GM18909 (cell line): Measurements from ENCODE around the gene BRIP1.
"Not testable (repeated sequence)": the region's sequence is repeated elsewhere in the genome, so short reads cannot be mapped to it uniquely, and the experiment has no call there.

Experiments
- ATAC-seq: cut with Tn5 transposase; IDR thresholded peaks from one replicate; pipeline ENCODE4 v1.9.1; 2021; ENCODE audit warnings: mild to moderate bottlenecking; ENCODE audit not compliant: unreplicated experiment, poor library complexity

The BRIP1 gene

GRCh38 chr17:61677150-61677811, 186.0 kb downstream of the BRIP1 start:
- not testable (repeated sequence) for ATAC-seq

- ATAC-seq: not testable (repeated sequence)
Measured at GRCh38 chr17:61676522-61676921, 186.8 kb downstream of the BRIP1 start.

- ATAC-seq: not testable (repeated sequence)
Measured at GRCh38 chr17:61674609-61675008, 188.7 kb downstream of the BRIP1 start.

- ATAC-seq: not testable (repeated sequence)
Measured at GRCh38 chr17:61673019-61673897, 190.1 kb downstream of the BRIP1 start.

DNA sequence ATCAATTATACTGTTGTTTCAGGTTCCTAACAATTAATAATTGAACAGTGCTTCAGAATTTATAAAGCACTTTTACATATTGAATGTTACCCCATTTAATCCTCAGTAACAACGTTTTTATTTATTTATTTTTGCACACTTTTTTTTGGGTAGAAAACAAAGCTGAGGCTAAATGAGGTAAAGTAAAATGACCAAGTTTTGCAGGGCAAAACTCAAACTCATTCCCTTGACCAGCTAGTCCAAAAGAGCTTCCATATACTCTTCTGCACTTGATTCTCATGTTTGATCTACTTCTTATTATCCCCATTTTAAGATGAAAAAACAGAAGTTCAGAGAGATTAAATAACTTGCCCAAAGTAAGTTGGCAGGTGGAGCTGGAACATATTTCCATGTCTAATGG, 191.2 kb downstream of the BRIP1 start:
- ATAC-seq: no peak

DNA sequence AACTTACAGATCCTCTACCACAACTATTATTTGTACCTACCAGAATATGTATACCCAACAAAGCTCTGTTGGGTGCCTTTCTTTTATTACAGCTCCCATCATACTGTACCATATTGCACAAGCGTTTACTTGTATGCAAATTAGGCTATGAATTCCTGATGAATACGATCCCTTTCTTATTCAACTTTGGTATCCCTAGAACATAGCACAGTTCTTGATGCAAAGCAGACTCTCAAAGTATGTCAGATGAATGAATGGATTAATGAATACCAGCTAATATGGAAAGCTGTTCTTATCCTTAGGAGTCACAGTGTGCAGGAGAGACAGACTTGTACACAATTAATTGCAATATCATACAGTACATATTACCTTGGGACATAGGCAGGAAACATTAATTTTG, 192.6 kb downstream of the BRIP1 start:
- no peak for ATAC-seq

GRCh38 chr17:61669522-61669921, 193.8 kb downstream of the BRIP1 start:
- ATAC-seq: no peak

DNA sequence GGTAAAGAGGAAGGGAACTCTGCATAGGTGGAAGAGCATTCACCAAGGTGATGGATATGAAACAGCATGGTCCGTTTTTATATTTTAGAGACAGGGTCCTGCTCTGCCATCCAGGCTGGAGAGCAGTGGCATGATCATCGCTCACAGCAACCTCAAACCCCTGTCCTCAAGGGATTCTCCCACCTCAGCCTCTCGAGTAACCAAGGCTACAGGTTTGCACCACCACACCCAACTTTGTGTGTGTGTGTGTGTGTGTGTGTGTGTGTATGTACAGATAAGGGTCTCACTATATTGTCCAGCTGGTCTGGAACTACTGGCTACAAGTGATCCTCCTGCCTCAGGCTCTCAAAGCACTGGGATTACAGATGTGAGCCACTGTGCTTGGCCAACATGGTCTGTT, 194.8 kb downstream of the BRIP1 start:
- ATAC-seq: no peak

DNA sequence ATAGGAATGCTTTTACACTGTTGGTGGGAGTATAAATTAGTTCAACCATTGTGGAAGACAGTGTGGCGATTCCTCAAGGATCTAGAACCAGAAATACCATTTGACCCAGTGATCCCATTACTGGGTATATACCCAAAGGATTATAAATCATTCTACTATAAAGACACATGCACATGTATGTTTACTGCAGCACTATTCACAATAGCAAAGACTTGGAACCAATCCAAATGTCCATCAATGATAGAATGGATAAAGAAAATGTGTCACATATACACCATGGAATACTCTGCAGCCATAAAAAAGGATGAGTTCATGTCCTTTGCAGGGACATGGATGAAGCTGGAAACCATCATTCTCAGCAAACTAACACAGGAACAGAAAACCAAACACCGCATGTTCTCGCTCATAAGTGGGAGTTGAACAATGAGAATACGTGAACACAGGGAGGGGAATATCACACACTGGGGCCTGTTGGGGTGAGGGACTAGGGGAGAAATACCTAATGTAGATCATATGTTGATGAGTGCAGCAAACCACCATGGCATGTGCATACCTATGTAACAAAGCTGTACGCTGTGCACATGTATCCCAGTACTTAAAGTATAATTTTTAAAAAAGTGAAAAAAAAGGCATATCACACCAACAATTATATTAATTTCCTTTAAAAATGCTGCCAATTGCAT, 196.8 kb downstream of the BRIP1 start:
- ATAC-seq: not testable (repeated sequence)

DNA sequence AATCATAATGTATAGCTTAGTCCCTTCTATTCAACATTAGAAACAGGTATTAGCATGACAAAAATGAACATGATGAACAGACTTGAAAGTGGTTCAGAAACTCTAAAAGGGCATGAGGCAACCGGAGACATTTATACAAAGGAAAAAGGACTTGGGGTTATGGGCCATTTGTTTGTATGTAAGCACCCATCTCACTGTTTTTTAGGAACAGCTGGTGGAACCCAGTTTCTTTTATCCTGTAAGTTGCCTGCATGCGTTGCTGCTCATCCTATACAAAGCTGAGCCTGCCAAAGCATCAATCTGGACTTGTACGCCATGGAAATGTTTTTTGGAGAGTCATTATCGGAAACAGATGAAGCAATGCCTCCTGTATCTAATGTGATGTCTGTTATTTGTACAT, 200.0 kb downstream of the BRIP1 start:
- no peak for ATAC-seq

DNA sequence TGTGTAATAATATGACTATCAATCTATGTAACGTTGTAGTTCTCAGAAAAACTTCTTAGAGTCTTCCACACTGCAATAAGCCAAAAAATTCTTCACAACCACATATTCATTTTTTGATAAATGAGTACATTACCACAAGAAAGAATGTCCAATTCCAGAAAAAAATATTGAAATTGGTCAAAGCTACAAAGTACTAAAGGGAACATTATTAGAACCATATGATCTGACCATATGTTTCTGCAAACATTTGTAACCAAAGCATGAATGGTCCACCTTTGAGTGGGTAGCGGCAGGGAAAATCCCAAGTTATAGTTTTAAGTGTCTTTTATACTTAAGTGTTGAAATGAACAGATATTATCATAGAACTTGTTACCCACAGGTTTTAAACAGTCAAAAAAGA, 200.6 kb downstream of the BRIP1 start:
- no peak for ATAC-seq

DNA sequence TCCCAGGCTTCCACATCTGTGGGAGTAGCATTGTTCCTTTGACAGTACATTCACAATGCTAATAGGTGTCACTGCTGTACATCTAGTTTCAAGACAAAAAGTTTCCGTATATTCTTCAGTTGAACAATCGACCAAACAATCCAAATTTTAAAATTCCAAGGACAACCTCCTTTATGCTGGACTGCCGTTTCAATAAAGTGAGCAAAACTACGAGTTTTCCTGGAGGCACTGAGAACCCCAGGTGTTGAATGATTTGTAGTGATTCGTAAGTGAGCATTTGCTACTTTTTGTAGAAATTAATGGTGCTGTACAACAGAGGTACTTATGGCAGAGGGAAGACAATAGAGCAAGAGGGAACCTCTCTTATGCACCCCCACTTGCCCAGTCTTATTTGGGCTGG, 201.1 kb downstream of the BRIP1 start:
- ATAC-seq: no peak

- no peak for ATAC-seq
Measured at GRCh38 chr17:61660746-61661485, 202.4 kb downstream of the BRIP1 start.

DNA sequence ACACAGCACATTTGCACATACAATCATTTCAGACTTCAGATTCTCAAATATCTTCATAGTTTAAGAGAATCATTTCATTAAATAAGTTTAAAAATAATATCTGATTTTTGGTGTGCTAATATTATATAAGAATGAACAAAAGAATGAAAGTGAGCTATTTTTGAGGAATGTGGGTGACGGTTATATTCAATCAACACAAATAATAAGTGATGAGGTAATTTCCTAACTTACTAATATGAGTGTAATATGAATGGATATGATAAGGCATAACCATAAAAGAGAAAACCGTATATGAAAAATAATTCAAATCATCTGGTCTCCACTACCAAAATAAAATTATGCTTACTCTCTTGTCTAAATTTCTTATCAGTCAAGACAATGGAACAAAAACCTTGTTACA, 203.9 kb downstream of the BRIP1 start:
- no peak for ATAC-seq

GRCh38 chr17:61658183-61658582, 205.1 kb downstream of the BRIP1 start:
- no peak for ATAC-seq

GRCh38 chr17:61657338-61657737, 206.0 kb downstream of the BRIP1 start:
- no peak for ATAC-seq

- no peak for ATAC-seq
Measured at GRCh38 chr17:61656721-61657217, 206.6 kb downstream of the BRIP1 start.

DNA sequence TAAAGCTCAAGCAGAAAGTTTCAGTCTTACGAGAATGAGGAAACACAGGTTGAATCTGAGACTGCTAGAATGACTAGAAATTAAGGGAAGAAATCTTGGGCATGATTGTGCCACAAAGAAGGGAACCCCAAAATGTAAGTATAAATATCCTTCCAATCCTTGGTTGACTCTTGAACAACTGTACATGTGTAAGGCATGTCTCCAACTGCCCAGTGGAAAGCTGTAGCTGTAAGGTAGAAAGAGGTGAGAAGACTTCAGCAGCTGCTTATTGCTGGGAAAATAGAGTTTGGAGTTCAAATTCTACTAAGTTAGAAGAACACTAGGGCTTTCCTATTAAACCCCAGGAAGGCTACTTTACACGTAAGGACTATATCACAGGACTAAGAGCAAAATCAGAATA, 212.6 kb downstream of the BRIP1 start:
- no peak for ATAC-seq

- ATAC-seq: no peak
Measured at GRCh38 chr17:61648587-61648986, 214.7 kb downstream of the BRIP1 start.

DNA sequence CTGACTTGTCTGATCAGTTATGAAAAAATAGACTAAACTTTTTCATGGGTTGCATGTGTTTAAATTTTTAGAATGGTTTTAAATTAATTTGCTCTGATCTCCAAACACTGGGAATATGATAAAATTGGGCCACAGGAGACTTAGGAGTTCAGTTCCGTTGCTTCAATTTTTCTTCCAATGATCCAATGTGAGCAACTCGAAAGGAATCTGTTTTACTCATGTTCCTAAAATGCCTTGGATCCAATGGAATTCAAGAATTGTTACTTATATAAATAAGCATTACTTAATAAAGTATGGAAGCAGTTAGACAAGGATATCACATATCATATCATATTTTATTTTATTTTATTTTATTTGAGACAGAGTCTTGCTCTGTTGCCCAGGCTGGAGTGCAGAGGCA, 216.3 kb downstream of the BRIP1 start:
- ATAC-seq: no peak
